GM19463 (cell line): ENCODE measurements around the gene FBXW5.

Experiments used
- ATAC-seq: cut with Tn5 transposase; IDR thresholded peaks from one replicate; pipeline ENCODE4 v1.9.1; 2021; ENCODE audit warnings: mild to moderate bottlenecking, moderate library complexity; ENCODE audit not compliant: unreplicated experiment

Gene FBXW5

DNA sequence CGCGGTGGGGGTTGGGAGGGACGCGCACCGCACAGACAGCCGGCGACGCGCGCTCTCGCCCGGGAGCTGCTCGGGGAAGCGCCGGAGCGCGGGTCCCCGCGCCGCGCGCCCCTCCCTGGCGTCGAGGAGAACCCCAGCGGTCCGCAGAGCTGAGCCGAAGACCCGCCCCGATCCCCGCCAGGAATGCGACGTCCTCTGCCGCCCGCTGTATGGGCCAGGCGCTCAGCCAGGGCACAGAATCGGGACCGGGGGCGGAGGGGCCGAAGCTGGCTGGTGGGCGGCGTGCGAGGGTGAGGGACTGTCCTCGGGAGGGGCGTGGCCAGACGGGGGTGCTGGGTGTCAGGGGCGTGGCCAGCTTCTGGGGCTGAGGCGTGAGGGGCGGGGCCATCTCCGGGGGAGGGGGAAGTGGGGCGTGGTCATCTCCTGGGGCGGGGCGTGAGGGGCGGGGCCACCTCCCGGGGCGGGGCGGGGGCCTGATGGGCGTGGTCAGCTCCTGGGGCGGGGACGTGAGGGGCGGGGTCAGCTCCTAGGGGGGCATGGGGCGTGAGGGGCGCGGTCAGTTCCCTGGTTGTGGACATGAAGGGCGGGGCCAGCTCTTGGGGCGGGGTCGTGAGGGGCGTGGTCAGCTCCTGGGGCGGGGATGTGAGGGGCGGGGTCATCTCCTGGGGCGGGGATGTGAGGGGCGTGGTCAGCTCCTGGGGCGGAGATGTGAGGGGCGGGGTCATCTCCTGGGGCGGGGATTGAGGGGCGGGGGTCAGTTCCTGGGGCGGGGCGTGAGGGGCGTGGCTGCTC is 33.7 kb upstream of the FBXW5 start:
- no peak for ATAC-seq

DNA sequence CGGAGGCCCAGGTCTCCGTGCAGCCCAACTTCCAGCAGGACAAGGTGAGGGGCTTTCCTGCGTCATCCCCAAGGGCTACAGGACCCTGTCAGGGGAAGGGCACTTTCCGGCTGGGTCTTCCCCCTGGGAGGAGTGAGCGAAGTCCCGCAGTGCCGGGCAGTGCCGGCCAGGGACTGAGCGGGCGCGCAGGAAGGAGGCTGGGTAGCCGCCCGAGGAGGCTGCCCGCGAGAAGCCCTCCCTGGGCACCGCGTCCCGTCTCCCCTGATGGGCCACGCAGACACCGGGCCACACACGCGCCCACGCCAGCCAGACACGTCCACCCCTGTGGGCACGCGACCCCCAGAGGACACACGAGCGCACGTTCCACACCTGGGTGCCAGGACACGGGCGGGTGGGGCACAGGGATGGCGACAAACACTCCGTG is 33.1 kb upstream of the FBXW5 start:
- ATAC-seq = no peak

DNA sequence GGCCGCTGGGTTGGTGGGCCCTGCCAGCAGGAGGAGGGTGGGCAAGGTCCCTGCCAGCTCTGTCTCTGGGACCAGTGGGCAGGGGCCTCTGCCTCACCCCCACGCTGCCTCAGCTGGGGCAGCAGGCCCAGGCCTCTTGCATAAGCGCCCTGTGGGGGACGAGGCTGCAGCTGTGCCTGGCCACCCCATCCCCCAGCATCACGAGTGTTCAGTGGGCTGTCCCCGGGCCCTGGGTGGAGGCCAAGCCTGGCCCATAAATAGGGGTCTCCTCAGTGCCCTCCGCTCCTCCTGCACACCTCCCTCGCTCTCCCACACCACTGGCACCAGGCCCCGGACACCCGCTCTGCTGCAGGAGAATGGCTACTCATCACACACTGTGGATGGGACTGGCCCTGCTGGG is 32.7 kb upstream of the FBXW5 start, which contains the start of gene PTGDS:
TSS of gene PTGDS (plus strand) at position 282 of the 400 bp plus-strand sequence. CDS start at position 357, 75 bp downstream.
- no peak for ATAC-seq

DNA sequence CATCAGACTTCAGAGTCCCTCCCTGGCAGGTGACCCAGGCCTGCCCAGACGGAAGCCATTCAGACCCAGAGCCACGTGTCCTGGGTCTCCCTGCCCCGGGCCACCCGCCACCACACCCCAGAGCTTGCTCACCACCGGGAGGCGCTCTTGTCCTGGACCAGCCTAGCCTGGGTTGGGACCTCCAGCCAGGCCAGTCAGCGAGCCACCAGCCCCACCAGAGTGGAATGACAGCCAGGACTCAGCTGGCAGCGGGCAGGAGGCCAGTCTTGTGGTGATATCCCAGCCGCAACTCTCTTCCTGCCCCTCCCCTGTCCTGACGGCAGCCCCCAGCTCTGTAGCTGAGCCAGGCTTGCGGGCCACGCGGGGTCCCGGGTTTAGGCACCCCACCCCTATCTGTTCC is 31.1 kb upstream of the FBXW5 start:
- ATAC-seq = no peak

DNA sequence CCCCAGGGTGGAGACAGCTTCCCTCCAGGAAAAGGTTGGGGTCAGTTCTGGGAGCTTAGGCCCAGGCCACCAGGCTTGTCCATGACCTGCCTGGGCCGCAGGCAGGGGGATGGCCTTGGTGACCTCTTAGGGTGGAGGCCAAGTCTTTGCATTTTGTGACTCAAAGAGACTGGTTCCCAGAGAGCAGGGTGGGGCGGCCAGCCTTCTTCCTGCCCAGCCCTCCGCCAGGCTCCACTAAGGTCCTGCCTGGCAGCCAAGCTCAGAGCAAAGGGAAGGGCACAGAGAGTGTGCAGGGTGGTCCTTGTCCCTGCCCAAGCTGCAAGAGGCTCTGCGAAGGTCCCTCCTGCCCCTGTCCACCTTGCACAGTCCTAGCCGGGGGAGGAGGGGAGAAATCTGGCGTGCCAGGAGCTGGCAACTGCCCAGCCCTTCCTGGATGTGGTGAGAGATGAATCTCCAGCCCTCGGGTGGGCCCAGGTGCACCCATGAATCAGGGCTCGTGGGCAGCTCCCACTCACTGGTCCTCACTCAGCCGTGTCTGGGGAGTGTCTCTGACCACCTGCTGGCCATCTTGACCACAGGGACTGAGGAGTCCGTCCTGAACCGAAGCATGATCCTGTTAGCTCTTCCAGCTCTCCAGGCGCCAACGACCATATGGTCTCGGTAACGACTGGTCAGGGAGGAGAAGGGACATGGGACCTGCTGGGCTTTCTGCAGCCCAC is 30.4 kb upstream of the FBXW5 start:
- no peak for ATAC-seq

DNA sequence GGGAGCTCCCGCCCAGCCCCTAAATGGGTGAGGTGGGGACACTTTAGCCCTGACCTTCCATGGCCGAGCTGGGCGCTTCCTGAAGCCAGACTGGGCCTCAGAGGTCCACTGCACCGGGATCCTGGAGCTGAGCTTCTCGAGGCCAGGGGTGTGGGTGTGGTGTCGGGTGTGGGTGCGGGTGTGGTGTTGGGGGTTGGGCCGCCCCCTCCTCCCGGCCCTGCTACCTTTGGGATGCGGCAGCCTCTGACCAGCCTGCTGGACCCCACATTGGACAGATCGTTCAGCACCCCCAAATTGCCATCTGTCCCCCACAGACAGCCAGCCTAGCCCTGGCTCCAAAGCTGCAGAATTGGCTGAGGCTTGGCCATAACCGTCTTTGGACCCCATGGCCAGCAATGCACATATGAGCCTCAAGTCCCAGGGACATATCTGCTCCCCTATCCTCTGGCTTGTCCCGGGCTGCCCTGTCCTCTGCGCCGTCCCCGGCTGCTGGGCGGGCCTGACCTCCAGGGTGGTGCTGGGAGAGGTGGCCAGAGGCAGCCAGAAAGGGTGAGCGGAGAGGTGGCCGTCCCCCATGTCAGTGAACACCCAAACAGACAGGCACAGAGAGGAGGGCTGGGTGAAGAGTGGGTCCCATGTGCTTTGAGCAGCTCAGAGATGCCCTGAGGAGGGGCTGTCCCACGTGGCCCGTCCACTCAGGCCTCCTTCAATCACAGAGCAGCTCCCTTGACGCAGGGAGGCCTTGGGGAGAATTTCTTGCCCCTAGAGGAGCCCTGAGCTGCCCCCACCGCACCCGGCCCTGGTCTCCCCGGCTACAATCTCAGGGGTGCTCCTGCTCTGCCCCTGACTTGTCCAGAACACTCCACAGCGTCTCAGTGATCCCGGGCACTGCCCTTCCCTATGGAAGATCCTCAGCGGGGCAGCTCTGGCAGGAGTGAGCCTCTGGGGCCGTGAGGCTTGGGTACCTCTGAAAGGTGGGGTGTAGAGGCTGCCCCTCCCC is 29.4 kb upstream of the FBXW5 start:
- no peak for ATAC-seq

DNA sequence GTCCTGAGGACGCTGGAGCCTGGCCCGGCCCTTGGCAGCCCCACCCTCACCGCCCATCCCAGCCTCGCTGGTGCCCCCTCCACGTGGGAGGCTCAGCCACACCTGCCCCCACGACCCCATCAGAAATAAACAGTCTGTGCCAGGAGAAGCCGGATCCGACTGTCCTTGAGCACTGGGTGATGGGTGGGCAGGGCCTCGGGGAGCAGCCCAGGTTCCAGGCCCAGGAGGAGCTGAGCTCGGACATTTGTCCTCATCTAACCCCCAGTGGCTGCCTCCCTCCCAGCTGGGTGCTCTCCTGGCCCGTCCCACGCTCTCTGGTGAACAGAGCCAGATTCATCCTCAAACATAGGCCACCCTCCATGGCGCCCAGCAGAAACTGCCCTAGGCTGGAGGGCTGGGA is 28.2 kb upstream of the FBXW5 start:
- ATAC-seq = no peak

DNA sequence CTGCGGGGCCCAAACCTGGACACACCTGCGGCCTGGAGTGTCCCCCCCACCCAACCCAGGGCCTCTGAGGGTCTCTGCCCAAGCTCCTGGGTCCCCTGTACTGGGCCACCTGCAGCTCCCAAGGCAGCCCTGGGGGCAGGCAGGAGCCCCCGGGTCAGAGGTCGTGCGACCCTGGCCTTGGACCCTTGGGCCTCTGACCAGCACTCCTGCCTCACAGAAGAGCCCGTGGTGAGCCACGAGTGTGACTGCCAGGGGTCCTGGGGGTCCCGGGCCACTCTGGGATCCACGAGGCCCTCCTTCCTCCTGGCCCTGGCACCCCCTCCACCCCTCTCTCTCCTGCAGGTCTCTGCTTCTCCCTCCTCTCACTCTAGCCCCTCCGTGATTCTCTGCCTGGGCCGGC is 27.8 kb upstream of the FBXW5 start:
- ATAC-seq = no peak

DNA sequence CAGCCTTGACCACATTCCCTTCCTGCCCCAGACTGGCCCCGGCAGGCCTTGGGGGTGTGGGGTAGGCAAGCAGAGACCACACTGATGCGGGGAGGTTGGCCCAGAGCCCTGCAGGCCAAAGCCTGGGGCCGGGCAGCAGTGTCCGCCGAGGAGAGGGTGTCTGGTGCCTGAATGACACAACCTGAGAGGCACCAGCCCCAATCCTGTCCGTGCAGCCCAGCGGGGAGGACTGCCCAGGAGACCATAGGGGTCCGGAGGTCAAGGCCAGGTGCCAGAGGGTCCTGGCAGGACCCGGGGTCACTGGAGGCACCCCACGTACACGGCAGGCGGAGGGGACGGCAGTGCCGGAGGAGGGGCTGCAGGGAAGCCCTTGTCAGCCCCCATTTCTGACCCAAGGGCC is 27.2 kb upstream of the FBXW5 start:
- ATAC-seq = no peak

DNA sequence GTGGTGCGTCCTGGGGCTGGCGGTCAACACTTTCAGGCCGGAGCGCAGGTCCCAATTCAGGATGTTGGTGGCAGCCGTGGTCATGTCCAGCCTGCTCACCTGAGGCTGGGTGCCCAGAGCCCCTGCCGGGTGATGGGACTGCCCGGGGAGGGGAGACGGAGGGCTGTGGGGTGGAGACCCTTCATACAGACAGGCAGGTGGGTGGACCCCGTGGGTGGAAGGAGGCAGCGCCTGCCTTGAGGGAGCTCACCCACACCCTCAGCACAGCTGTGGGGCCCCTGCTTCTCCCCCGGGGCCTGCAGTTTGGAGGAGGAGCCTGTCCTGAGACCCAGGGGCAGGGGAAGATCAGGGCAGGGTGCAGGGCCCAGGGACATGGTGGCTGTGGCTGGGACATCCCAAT is 25.8 kb upstream of the FBXW5 start:
- ATAC-seq = no peak

DNA sequence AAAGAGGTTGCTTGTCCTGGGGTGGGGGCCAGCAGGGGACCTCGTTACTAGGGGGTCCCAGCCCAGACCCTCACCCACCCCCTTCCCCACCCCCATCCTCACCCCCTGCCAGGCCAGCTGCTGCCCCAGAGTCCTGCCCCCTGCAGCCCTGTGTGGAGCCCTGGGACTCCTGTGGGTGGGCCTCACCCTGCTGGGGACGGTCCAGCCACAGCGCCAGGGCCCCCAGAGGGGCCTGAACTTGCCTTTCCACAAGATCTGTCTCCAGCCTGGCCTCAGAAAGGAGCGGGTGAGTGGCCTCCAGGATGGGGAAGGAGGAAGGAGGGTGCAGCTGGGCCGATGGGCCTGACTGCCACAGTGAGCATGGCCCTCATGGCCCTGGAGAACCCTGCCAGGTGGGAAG is 25.2 kb upstream of the FBXW5 start:
- no peak for ATAC-seq

DNA sequence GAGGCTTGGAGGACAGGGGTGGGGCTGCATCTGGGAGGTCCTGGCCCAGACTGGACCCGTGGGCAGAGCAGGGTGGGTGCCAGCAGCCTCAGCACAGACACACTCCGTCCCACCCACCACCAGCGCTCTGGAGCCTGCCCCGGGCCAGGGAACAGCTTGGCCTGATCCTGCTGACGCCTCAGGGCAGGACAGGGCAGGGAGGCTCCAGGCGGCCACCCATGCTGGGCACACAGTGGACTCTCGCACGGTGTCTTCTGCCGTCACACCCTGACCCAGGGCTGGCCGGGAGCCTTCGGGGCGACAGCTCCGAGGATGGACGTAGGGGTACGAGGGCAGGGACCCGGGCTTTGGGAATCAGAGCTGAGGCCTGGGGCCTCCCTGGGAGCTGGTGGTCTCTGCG is 24.6 kb upstream of the FBXW5 start:
- no peak for ATAC-seq

DNA sequence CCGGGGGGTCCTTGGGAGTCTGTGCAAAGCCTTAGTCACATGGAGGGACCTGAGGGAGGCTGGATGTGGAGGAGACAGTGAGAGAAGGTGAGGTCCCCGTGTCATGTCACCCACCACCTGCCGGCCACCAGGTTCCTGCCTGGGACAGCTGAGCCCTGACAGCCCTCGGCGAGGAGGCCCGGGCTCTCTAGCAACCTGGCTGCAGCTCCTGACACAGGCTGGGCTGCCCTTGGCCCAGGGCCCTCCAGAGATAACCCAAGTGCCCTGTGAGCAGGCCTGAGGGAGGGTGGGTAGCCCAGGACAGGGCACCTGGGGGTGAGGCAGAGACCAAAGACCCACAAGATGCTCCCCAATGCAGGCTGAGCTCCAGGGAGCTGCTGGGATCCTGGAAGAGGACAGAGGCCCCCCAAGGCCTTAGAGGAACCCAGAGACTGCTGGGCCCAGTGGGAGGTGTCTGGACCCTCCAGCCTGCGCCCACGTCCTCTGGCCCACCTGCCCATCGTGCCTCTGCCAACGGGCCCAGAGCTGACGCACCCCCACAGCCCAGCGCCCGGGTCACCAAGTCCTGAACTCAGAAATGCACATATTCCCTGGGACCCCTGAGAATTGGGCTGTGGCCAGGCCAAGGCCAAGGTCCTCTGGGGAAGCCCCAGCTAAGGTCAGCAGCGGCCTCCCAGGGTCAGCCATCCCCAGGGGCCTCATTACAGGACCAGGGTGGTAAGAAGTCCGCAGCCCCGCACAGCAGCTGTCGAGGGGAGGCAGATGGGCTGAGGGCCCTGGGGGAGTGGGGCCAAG is 24.0 kb upstream of the FBXW5 start:
- ATAC-seq = no peak

- ATAC-seq = no peak
These were observed 21.4 kb upstream of the FBXW5 start for GRCh38 chr9:136965771-136966484.

GRCh38 chr9:136964833-136965422 is 20.4 kb upstream of the FBXW5 start:
- ATAC-seq = no peak

DNA sequence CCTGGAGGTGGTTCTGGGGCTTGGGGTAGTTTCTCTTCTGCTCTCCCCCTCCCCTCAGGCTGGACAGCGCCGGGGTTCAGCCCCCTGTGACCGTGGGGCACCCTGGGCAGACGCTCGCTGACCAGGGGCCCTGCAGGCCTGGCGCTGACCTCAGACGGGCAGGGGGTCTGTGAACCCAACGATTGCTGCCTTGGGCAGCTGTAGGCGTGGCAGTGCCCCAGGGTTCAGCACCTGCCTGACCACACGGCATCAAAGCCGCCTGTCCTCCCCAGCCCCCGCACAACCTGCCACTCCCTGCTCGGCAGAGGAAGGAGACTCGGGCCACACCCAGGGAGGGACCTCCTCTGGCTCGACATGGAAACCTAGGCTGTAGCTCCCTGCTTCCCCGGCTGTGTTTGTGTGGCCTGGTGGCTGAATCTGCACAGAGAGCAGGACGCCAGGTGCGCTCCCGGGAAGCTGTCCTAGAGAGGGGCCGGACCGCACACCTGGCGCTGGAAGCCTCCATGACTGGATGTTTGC is 19.7 kb upstream of the FBXW5 start:
- no peak for ATAC-seq

DNA sequence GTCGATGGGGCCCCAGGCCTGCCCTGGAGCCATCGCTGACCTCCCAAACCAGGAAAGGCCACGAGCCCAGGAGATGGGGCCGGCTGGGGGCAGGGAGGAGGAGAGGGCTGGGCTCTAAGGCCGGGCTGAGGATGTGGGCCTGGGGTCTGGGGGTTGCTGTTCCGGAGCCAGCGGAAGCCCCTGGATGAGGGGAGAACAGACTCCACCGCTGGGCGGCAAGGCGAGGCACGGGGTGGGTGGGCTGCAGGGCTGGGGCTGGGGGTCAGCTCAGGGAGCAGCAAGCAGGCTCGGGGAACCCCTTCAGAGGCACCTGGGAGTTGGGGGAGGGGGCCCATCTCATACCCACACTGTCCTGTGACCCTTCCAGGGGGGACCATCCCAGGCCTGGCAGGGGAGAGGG is 19.2 kb upstream of the FBXW5 start:
- ATAC-seq = no peak

- ATAC-seq = no peak
These were observed 18.8 kb upstream of the FBXW5 start for GRCh38 chr9:136963341-136963740.

GRCh38 chr9:136962701-136963248 is 18.2 kb upstream of the FBXW5 start:
- no peak for ATAC-seq
